HUDEP-2 (cell line): ENCODE measurements around the gene C1QTNF5.

Experiments used
- DNase-seq, 76 experiments: peaks; one replicate each; lab custom pipeline; 2025; ENCODE audit not compliant: unreplicated experiment in 76 of 76; lab: John Stamatoyannopoulos, UW

The C1QTNF5 gene

DNA sequence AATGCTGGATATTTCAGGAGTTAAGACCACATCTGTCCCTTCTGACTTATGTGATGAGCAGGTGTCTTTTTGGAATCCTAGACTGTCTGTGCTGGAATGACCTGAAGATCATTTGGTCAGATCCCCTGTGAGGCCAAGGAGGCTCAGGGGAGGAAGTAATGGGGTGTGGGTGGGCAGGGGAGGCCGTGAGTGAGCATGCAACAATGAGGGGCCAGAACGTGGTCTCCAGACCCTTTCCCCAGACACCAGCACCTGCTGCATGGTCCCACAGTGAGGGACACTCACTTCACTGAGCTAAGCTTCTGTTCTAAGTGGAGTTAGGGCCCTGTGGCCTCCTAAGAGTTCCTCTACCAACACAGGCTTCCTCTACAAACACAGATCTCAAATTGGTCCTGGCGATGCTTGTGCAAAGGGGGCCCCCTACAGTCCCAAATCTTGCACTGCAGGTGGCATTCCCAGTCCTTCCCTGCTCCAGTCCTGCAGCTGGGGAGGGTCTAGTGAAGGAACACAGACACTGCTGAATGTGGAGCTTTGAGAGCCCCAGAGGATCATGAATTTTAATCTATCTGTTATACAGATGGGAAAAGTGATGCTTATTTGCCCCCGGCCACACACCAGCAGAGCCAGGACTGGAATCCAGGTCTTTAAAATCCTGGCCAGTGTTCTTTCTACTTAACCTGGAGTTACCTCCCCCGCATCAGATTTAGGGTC, 33.4 kb upstream of the C1QTNF5 start:
- DNase-seq, result peak in 21 of 76 experiments; percentile 3 to 37 (median 17)

DNA sequence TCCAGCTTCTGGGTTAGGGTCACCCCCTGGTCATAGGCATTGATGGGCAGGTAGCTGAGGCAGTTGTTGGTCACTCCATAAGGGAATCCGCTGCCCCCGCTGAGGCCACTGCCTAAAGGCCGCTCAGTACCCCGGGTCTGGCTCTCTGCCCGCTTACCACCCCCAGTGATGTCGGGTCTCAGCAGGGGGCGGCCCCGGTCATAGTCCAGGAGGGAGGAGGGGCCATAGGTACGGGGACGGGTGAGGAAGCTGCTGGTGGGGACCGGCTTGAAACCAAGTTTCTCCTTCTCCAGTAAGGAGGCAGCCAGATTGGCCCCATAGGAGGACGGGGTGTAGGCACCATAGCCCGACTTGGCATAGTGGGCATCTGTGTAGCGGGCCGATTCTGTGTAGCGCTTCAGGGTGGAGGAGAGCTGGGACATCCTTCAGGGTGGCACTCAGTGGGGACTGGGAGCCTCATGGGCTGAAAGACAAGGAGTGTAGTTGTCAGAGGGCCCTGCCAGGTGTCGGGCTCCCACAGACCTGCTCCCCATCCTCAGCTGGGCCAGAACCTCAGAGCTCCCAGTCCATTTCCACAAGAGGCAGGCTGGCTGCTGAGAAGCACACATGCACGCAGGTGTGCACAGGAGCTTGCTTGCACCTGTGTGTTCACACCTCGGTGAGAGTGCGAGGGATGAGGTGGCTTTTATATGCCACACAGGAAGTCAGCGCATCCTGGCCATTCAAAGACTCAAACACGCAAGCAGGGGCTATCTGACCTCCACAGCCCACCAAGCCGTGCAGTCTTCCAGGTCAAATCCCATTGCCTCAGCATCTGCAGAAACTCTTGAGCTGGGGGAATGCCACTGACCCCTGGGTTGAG, 32.6 kb upstream of the C1QTNF5 start:
- DNase-seq, result no peak

DNA sequence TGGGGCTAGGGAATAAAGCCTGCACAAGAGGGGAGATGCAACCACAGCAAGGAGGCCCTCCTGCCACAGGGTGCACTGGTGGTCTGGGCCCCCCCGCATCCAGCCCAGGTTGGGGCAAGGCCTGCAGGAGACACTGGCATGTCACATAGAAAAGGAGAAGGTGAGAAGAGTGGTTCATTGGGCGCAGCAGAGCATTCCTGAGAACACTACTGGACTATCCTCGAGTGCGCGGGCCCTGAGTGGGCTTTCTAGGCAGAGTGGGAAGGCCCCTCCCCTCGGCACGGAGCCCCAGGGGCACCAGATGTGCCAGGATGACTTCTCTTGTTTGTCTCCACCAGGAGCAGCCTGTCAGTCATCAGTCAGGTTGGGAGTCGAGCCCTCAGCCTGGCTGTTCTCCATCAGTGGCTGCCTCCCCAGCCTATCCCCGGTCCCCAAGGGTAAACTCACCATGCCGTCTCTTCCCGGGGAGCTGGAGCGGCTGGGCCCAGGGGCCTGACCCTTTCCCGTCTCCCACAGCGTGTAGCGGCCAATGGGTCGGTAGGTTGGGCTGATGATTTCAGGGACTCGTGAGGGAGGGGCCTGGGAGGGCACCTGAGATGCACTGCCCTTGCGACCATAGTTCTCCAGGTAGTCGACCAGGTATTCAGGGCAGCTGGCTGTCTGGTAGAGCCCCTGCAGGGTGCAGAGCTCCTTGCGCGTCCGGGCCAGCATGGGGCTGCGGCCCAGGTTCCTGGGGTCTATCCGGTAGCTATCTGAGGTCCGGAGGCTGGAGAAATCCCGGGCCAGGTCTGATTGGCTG, 31.8 kb upstream of the C1QTNF5 start:
- DNase-seq, result no peak

DNA sequence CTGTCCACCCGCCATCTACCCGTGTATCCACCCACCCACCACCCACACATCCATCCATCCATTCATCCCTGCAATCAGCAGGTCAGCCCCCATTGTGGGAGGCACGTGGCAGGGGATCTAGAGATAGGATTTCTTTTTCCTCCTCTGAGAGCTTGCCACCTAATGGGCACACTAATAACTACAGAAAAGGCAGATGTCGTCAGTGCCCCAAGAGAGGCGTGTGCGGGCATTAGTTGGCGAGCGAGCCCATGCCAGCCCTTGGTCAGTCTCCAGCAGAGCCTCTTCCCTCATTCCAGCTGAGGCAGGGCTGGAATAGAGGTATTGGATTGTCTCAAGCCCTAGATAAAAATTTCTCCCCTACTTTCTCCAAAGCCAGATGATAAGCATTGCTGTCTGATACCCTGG, 31.1 kb upstream of the C1QTNF5 start:
- peak in 7 of 76 experiments; percentile 7 to 21 (median 10) for DNase-seq

DNA sequence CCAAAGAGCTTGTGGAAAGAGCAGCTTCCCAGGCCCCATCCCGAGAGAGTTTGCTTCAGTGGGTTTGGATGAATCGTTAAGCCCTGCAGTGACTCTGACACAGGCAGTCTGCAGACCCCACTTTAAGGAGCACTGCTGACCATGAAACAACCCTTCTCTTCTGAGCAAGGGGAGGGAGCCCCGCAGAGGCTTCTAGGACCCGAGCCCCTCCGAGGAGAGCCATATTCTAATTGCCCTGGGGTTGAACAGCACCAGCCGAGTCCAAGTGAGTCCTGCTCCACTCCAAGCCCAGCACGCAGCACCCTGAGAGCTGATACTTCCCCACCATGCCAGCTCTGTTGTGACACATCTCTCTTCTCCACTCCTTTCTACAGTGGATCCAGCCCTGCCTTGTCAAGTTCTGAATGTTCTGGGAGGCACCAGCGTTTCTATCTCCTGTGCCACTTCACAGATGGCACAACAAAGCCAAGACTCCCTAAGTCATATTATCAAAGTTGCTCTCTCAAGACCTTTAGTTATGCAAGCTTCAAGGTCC, 30.5 kb upstream of the C1QTNF5 start:
- DNase-seq, result no peak

DNA sequence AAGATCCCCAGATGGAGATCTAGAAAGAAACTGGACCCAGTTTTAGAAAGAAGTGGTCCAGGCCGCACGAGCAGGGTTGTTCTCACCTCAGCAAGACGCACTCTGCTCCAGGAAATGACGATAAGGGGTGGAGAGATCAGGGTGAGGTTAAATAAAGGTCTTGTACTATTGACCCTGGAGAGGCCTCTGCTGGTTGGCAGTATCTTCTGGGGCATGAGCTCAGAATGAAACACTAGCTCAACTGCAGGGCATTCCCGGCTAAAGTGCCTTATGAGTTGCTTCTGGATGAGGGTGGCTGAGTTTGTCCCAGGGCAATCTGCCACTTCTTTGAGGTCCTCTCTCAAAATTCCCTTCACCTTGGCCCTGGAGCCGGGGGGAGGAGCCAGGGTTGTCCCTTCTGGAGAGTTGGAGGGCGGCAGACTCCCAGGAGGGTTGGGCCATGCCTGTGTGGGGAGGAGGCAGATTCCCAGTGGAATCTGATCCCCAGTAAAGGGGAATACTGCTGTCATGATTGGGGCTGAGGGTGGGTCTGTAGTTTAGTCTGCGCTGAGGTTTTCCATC, 29.9 kb upstream of the C1QTNF5 start:
- DNase-seq, result peak in 11 of 76 experiments; percentile 10 to 40 (median 23)

DNA sequence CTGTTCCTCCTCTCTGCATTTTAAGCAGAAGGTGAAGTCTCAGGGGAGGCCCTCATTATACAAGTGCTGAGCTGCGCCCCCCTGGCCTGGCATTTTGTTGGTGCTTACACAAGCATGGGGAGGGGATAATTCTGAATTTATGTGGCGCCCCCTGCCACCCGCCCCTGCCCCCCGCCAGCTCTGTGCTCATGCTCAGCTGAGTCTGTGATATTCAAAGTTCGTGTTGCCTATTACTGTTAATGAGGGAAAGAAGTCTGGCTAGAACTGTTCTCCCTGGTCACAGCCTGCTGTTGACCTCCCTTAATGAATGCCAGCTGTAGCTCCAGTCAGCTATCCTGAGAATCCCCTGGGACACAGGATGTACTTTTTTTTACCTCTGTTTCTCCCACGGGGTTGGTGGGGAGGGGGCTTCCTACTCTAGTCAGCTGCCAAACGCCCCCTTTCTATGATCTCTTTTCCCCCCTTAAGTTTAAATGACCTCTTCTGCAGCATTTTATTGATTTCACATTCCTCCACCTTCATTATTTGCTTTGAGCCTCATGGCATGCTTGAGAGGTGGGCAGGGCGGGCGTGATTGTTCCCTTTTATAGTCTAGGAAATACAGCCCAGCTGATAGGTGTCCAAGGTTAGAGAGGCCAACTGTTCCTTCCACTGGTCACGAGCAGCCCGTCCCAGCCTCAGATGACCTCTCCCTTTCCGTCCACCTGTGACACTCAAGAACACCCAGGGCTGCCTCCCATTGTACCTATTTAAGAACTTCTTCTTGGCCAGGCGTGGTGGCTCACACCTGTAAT, 28.6 kb upstream of the C1QTNF5 start:
- DNase-seq, result no peak

DNA sequence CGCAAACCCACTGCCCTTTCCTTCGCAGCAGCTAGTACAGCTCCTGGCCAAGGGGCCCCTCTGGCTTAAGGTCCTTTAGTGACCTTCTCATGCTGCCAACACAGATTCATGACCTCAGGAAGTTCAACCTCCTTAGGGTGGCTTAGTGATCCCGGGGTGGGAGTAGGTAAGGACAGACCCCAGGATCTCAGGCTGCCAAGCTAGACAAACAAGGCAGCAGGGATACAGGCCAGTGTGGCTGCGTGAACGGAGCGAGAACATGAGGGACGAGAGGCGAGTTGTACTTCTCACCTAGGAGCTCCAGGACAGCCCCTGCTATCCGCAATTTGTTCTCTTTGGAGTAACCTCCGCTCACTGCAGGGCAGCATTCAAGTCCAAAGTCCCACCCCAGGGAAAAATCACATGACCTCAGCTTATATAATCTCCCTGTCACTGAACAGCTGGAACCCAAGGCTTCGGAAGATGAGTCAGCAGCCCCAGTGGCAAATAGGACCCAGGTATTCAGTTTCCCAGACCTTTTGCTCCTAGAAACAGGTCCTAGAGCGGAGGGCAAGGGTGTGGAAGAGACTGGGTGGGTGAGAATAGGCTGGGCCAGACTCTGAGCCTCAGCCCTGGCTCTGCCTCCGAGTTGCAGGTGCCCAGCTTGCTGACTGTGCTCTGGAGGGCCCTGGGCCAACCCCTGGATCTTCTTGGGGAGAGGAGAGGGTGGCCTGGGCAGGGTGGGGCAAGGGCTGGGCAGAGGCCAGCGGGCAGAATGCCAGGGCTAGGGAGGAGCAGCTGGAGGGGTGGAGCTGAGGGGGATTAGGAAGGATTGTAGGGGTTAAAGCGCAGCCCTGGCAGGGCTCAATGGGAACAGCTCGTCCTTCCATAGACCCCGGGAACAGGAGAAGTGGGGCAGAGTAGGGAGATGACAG, 27.7 kb upstream of the C1QTNF5 start:
- DNase-seq, result peak in 73 of 76 experiments; percentile 35 to 92 (median 69)

DNA sequence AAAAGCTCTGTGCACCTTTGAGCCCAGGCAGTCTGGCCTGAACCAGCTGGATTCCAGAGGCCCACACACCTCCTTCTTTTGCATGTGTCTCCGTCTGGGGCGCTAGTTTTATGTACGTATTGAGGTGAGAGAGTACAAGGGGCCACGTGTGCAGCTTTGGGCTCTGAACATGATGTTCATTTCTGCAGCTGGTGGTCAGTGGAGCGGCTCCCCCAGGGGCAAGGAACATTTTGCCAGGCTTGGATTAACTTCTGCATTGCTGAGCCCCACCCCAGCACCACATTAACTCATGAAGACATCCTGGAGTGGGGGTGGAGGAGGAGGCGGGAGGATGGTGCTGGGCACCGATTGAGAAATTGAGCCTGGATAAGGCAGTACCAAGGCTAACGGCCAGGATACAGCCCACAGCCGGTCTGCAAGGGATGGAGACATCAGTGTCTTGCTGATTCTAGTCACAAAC, 27.0 kb upstream of the C1QTNF5 start:
- DNase-seq, result no peak

DNA sequence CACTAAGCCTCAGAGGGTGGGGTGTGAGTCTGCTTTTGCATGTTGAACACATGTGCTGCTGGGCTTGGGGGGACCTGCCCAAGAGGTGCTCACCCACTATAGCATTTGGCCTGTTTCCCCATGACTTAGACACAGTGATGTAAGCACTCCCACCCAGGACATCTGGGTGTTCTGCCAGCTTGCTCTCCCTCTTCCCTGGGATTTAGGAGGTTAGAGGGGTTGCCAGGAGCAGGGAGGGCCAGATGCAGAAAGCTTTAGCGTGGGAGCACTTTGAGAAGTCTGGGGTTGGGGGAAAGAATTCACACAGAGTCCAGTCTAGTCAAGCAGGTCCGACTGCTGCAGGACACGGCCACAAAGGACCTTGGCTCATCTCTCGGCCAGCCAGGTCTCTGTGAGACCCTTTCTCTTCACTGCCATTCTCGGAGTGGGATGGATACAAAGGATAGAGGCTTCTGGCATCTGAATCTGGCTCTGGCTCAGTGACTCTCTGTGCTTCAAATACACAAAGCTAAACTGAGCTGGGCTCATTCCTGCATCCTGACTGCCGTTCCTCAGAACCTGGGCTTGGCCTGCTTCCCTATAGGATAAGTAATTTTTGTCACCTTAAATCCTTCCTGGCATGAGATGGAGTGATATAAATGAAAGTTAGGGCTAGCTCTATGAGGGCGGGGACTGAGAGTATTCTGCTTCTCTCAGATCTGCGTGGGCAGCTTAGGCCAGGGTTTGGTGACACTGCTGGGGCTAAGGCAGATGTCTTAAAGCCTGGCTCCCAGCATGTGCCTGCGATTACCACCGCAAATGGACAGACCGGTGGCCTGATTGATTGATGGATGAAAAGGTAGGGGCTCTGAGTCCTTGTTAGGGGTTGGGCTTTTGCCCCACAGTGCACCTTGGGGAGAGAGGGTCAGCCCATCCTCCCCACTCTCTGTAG, 26.3 kb upstream of the C1QTNF5 start:
- no peak for DNase-seq

DNA sequence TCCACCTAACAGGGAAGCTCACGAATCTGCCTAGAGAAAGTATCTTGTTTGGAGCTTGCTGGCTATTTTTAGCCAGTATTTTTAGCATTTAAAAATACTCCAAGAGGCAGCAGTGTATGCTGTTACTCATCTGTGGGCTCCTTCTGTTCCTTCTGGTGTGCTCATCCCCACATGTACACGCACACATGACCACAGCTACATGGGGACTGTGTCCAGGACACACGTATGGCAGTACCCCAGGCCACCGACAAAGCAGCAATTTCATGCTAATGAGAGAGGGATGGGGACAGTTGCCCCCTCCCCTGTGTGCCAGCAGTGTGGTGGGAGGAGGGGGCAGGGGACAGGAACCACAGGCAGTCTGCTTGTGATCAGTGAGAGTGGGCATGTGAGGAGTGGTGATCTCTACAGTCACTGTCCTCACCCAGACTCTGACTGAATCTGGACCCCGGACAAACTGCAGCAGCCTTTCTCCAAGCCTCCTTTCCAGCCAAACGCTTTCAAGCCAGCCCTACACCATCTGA, 24.4 kb upstream of the C1QTNF5 start:
- no peak for DNase-seq

DNA sequence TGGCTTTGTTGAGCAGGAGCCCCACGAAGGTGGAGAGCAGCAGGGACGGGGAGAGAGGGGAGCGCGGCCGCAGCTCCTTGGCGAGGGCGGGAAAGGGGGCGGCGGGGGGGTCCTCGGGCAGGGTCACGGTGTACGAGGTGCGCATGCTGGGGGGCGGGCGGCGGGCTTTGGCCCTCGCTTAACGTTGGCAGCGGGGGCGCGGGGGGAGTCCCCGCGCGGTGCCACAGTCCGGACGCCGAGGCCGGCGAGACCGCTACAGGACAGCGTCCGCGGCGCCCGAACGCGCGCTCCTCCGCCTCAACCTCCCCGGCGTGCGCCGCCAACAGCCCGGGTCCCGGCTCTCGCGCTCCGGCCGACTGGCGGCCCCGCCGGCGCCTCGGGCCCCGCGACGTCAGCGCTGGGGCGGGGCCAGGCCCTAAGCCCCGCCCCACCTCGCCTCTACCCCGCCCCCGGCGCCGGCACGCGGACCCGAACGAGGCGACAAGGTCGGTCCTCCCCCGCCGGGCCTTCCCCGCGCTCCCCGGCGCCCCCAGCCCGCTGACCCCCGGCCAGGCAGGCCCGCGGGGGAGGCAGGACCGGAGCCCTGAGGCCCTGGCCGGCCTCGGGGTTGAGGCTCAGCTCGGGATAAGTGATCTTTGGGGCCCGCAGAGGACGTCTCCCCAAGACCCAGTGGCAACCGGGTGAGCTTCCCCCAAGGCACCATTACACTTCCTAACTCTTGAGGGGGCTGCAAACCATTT, 23.3 kb upstream of the C1QTNF5 start:
- DNase-seq, result peak in 29 of 76 experiments; percentile 10 to 54 (median 30)

DNA sequence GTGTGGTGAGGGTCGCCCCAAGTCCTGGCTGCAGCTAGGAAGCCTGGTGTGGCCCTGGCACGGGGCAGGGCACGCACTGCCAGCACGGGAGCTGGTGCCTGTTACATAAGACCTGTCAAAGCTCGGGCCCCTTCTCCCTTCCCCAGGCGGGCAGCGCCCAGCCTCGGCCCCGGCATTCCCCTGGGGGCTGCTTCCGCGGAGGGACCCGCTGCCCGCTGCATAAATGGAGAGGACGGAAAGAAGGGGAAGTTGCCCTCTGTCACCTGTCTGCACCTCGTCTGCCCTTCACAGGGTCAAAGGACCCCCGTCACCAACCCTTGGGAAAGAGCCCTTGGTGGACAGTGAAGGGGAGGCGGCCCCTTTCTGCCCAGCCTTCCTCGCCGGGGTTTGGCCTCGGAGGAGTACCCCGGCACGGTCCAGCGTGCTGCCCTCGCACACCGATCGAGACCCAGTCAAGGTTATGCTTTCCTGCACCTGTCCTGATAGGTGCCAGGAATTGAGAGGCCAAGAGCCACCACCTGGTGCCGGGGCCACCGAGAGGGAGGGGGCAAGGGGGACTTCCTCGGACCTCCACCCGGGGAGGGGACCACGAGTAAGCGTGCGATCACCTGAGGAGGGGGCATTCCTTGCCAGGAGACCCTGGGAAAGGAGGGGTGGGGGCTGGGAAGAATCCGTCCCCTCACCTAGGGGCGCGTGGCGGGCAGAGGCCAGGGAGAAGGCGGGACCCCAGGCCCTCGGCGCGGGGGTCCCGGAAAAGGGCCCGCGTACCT, 22.6 kb upstream of the C1QTNF5 start:
- no peak for DNase-seq

DNA sequence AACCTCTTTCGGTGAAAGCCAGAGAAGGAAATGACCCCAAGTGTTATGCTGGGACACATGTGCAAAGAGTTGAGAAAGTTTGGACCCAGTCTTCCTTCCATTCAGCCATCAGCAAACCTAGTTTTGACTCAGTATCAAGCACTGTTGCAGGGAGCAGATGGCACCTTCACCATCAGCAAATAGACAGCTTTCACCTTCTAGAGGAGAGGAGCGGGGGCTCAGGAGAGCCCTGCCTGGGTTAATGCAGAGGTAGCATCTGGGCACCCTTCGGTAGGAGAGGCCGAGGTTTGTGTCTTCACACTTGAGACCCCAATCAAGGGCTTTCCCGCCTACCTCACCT, 22.0 kb upstream of the C1QTNF5 start:
- no peak for DNase-seq

DNA sequence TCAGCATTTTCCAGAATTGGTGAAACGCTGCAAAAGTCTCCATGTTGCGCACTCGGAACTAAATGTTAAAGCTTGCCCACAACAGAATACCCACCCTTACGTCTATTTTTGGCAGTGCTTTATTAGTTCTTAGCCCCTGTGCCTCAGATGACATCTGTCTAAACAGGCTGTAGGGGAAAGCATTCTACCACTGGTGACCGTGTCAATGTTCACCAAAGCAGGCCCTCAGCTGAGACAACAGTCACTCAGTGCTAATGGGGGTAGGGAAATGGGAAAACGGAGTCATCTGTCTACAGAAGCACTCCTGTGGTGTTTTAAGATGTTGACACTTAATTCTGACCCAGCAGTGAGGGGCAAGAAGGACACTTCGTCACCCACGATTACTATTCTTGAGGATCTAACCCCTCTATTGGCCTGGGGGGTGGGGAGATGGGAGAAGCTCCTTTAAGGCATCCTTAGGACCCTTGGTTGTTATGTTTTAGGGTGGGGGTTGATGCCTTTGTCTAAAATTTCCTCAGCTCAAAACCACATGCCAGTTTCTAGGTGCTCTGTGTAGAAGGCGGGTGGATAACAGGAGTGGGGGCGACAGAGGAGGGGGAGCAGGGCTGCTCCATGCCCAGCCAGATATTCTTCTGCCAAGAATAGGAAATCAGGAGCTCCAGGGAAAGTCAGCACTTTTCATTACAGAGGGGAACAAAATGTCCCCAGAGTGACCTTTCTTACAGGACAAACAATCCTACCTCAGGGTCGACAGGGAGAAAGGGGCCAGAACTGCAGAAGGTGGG, 21.4 kb upstream of the C1QTNF5 start:
- DNase-seq, result no peak
